ENCODE results near the gene SLX4IP. TPM values are rescaled to one million over a fixed set of nuclear protein-coding genes. Genes with fewer than 3 reads are reported as not detected.

SLX4IP gene
- total and polyA plus RNA-seq, 7 donors: 0.20 to 1.9 (median 0.86) TPM

GRCh38 chr20:10496465-10496864 lies 61.4 kb downstream of the SLX4IP start:
- H3K27me3 ChIP-seq (ENCODE audit: insufficient read depth in 3 of 3, low read length in 2 of 3): no peaks in the 10 kb centered on the region
- no peaks in the 10 kb centered on the region for H3K9me3 ChIP-seq
- H3K4me1 ChIP-seq: no peaks in the 10 kb centered on the region
- 90 to 91% (median 91%) methylated on average over 2 of the region's 2 CpGs for whole genome bisulfite sequencing, 3 donors
- ATAC-seq: no peak
- H3K36me3 ChIP-seq (ENCODE audit: insufficient read depth in 1 of 2, low read depth in 1 of 2): no peaks in the 10 kb centered on the region
- DNase-seq: no peak
- intact Hi-C loops (cut with DNase I): no loop called here
- no peak for TF ChIP-seq CTCF (IDR thresholded peaks at IDR 0.05)
- H3K27ac ChIP-seq: no peak overlapping the region
- no peak overlapping the region for H3K4me3 ChIP-seq

DNA sequence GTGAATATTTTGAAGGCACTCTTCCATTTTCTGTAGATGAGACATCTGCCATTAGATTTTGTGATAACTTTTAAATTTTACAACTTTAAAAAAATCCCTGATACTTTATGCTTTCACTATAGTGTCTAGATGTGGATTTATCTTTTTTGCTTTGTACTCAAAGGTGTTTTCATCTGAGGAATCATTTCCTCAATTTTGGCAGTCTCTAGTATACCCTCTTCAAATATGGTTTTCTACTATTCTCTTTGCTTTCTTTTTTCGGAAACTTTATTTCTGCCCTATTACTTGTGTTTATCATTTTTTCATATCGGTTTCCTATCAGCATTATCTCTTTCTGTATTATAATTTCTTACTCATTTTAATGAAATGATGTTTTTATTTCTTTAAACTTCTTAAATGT lies 62.2 kb downstream of the SLX4IP start:
- no peaks in the 10 kb centered on the region for H3K27me3 ChIP-seq (ENCODE audit: insufficient read depth in 3 of 3, low read length in 2 of 3)
- intact Hi-C loops (cut with DNase I): no loop called here
- no peak for TF ChIP-seq CTCF (IDR thresholded peaks at IDR 0.05)
- H3K4me1 ChIP-seq: no peaks in the 10 kb centered on the region
- no peaks in the 10 kb centered on the region for H3K9me3 ChIP-seq
- no peak overlapping the region for H3K4me3 ChIP-seq
- DNase-seq: no peak
- ATAC-seq: no peak
- no peaks in the 10 kb centered on the region for H3K36me3 ChIP-seq (ENCODE audit: insufficient read depth in 1 of 2, low read depth in 1 of 2)
- WGBS, 3 donors: 94 to 98% (median 97%) methylated on average over 2 of the region's 2 CpGs
- H3K27ac ChIP-seq: no peak overlapping the region

- Histone ChIP-seq H3K27ac (no peak overlapping the region), H3K9me3 (no peaks in the 10 kb centered on the region), H3K4me1 (no peaks in the 10 kb centered on the region), H3K36me3 (ENCODE audit: insufficient read depth in 1 of 2, low read depth in 1 of 2) (no peaks in the 10 kb centered on the region), H3K4me3 (no peak overlapping the region), H3K27me3 (ENCODE audit: insufficient read depth in 3 of 3, low read length in 2 of 3) (no peaks in the 10 kb centered on the region)
- intact Hi-C loops (cut with DNase I): no loop called here
- DNase-seq (no peak), ATAC-seq (no peak)
- TF ChIP-seq CTCF (IDR thresholded peaks at IDR 0.05): no peak
Measured at GRCh38 chr20:10497791-10498190, 62.7 kb downstream of the SLX4IP start.

DNA sequence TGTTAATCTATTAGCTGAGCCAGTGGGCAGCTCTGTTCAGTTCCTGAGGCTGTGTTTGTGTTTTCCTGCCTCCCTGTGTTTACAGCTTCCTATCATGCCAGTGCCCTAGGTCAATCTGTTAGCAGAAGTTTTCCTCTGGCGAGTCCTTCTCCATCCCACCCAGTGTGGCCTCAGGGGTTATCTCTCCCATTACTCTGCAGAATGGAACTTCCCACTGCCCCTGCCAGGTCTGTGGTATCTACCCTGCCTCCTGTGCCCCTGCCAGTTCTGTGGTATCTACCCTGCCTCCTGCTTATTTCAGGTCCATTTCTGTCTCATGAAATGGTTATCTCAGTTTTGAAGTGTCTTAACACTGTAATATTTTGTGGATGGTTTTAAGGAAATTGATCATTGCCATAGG lies 63.1 kb downstream of the SLX4IP start:
- ATAC-seq: no peak
- intact Hi-C loops (cut with DNase I): no loop called here
- no peak for DNase-seq
- no peaks in the 10 kb centered on the region for H3K4me1 ChIP-seq
- H3K9me3 ChIP-seq: no peaks in the 10 kb centered on the region
- H3K27me3 ChIP-seq (ENCODE audit: insufficient read depth in 3 of 3, low read length in 2 of 3): no peaks in the 10 kb centered on the region
- no peak overlapping the region for H3K4me3 ChIP-seq
- H3K36me3 ChIP-seq (ENCODE audit: insufficient read depth in 1 of 2, low read depth in 1 of 2): no peaks in the 10 kb centered on the region
- no peak for TF ChIP-seq CTCF (IDR thresholded peaks at IDR 0.05)
- 80 to 83% (median 80%) methylated on average over 1 of the region's 1 CpG for WGBS, 3 donors
- no peak overlapping the region for H3K27ac ChIP-seq

- intact Hi-C loops (cut with DNase I): no loop called here
- Histone ChIP-seq H3K9me3 (no peaks in the 10 kb centered on the region), H3K4me1 (peaks cover 19% of the 10 kb centered on the region), H3K4me3 (no peak overlapping the region), H3K27me3 (ENCODE audit: insufficient read depth in 3 of 3, low read length in 2 of 3) (no peaks in the 10 kb centered on the region), H3K27ac (no peak overlapping the region), H3K36me3 (ENCODE audit: insufficient read depth in 1 of 2, low read depth in 1 of 2) (no peaks in the 10 kb centered on the region)
- no peak for ATAC-seq
- TF ChIP-seq CTCF (IDR thresholded peaks at IDR 0.05): no peak
- 73 to 75% (median 74%) methylated on average over 4 of the region's 4 CpGs for WGBS, 3 donors
- no peak for DNase-seq
Measured at GRCh38 chr20:10501402-10501801, 66.3 kb downstream of the SLX4IP start.
